Measurements from ENCODE around the gene ZDHHC14. TPM values are rescaled to one million over a fixed set of nuclear protein-coding genes. Genes with fewer than 3 reads are reported as not detected.

Gene ZDHHC14
- total RNA-seq, 1 donor from 2014 or later, result 15.2 TPM

GRCh38 chr6:157531986-157532365 lies 151.0 kb downstream of the ZDHHC14 start:
- TF ChIP-seq, protein P1, sequence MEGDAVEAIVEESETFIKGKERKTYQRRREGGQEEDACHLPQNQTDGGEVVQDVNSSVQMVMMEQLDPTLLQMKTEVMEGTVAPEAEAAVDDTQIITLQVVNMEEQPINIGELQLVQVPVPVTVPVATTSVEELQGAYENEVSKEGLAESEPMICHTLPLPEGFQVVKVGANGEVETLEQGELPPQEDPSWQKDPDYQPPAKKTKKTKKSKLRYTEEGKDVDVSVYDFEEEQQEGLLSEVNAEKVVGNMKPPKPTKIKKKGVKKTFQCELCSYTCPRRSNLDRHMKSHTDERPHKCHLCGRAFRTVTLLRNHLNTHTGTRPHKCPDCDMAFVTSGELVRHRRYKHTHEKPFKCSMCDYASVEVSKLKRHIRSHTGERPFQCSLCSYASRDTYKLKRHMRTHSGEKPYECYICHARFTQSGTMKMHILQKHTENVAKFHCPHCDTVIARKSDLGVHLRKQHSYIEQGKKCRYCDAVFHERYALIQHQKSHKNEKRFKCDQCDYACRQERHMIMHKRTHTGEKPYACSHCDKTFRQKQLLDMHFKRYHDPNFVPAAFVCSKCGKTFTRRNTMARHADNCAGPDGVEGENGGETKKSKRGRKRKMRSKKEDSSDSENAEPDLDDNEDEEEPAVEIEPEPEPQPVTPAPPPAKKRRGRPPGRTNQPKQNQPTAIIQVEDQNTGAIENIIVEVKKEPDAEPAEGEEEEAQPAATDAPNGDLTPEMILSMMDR (IDR thresholded peaks at IDR 0.05), result no peak
- no peak for TF ChIP-seq POLR2A (IDR thresholded peaks at IDR 0.05)
- no peak for TF ChIP-seq POLR2AphosphoS5 (IDR thresholded peaks at IDR 0.05; ENCODE audit: insufficient read depth in 1 of 2, low read depth in 1 of 2)
- no peaks in the 10 kb centered on the region for H3K36me3 ChIP-seq
- intact Hi-C loops (cut with DNase I), result no loop called here

GRCh38 chr6:157533048-157533871 lies 152.3 kb downstream of the ZDHHC14 start:
- no peaks in the 10 kb centered on the region for H3K36me3 ChIP-seq
- DNase-seq (ENCODE audit: extremely low spot score in 2 of 2), result no peak
- no peak overlapping the region for H3K27ac ChIP-seq
- intact Hi-C loops (cut with DNase I), result no loop called here
- no peaks in the 10 kb centered on the region for H3K9me3 ChIP-seq
- peaks cover 19% of the 10 kb centered on the region for H3K4me1 ChIP-seq
- no peak for TF ChIP-seq POLR2AphosphoS5 (IDR thresholded peaks at IDR 0.05; ENCODE audit: insufficient read depth in 1 of 2, low read depth in 1 of 2)
- TF ChIP-seq POLR2A (IDR thresholded peaks at IDR 0.05), result no peak
- TF ChIP-seq, protein P1 (IDR thresholded peaks at IDR 0.05), result no peak
- no peaks in the 10 kb centered on the region for H3K27me3 ChIP-seq
- no peak overlapping the region for H3K4me3 ChIP-seq

More at GRCh38 chr6:157531986-157532365, 151.0 kb downstream of the ZDHHC14 start:
- H3K4me3 ChIP-seq, result no peak overlapping the region
- no peak for DNase-seq (ENCODE audit: extremely low spot score in 2 of 2)
- peaks cover 19% of the 10 kb centered on the region for H3K4me1 ChIP-seq
- no peaks in the 10 kb centered on the region for H3K9me3 ChIP-seq
- H3K27me3 ChIP-seq, result no peaks in the 10 kb centered on the region
- H3K27ac ChIP-seq, result no peak overlapping the region

- Histone ChIP-seq H3K27ac (no peak overlapping the region), H3K4me3 (no peak overlapping the region), H3K4me1 (peaks cover 19% of the 10 kb centered on the region), H3K27me3 (no peaks in the 10 kb centered on the region), H3K36me3 (no peaks in the 10 kb centered on the region), H3K9me3 (no peaks in the 10 kb centered on the region)
- intact Hi-C loops (cut with DNase I), result no loop called here
- TF ChIP-seq POLR2AphosphoS5 (IDR thresholded peaks at IDR 0.05; ENCODE audit: insufficient read depth in 1 of 2, low read depth in 1 of 2) (no peak), POLR2A (IDR thresholded peaks at IDR 0.05) (no peak)
- TF ChIP-seq, protein P1 (IDR thresholded peaks at IDR 0.05), result no peak
- no peak for DNase-seq (ENCODE audit: extremely low spot score in 2 of 2)
Measured at GRCh38 chr6:157534134-157534871, 153.3 kb downstream of the ZDHHC14 start.

DNA sequence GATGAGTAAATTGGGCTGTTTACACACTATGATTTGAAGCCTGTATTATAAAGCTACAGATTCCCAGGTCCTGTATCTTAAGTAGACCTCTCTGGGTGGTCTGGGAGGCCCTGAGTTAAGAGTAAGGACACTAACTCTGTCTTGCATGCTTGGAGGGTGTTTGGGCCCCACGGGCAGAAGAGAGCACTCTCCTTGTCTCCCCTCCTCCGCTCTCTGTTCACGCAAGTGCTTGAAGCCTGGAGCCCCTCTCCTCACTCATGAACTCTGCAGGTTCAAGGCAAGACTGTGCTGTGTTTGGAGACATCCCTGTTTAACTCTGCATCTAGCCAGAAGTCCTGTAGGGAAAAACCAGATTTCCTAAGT lies 154.0 kb downstream of the ZDHHC14 start:
- intact Hi-C loops (cut with DNase I), result no loop called here

More for the DNA sequence above, 154.0 kb downstream of the ZDHHC14 start:
- Histone ChIP-seq H3K36me3 (no peaks in the 10 kb centered on the region), H3K4me1 (peaks cover 19% of the 10 kb centered on the region), H3K4me3 (no peak overlapping the region), H3K27me3 (no peaks in the 10 kb centered on the region), H3K9me3 (no peaks in the 10 kb centered on the region), H3K27ac (peak overlapping the region; percentile 12)
- no peak for DNase-seq (ENCODE audit: extremely low spot score in 2 of 2)
- TF ChIP-seq, protein P1 (IDR thresholded peaks at IDR 0.05), result no peak
- TF ChIP-seq POLR2AphosphoS5 (IDR thresholded peaks at IDR 0.05; ENCODE audit: insufficient read depth in 1 of 2, low read depth in 1 of 2) (no peak), POLR2A (IDR thresholded peaks at IDR 0.05) (no peak)

Data from vagina (tissue), 2 donors.